CD8-positive, alpha-beta memory T cell (primary cell): ENCODE data around the gene SIN3A. TPM values are rescaled to one million over a fixed set of nuclear protein-coding genes. Genes with fewer than 3 reads are reported as not detected.
A peak's percentile ranks its signal among the peaks of the same experiment; 100 is the strongest.

Experiments used
- CTCF ChIA-PET: fragments of 350-600 bp; sonication (Branson Sonifier 250); formaldehyde crosslinking; loops from one replicate; lab custom pipeline; 2021; ENCODE audit warnings: antibody characterized with exemption; lab: Charles Lee
- POLR2A ChIA-PET: fragments of 350-600 bp; sonication (Branson Sonifier 250); formaldehyde crosslinking; loops from one replicate; lab custom pipeline; 2021; ENCODE audit warnings: antibody characterized with exemption; lab: Charles Lee
- DNase-seq, 5 donors: peaks; one replicate each; pipeline versions ENCODE4 v3.0.0 to v3.0.0-alpha.2; 2020 to 2022; ENCODE audit warnings: mixed read lengths in 1 of 5
- H3K27ac ChIP-seq: one replicate; pipeline ENCODE4 v1.7.0; 2013; ENCODE audit warnings: low read depth, mild to moderate bottlenecking, low read length, moderate library complexity
- H3K27me3 ChIP-seq: 2 replicates; pipeline ENCODE4 v1.7.0; 2013; ENCODE audit warnings: low read length, mild to moderate bottlenecking; ENCODE audit not compliant: insufficient read depth, poor library complexity, severe bottlenecking
- H3K36me3 ChIP-seq: 2 replicates; pipeline ENCODE4 v1.7.0; 2013; ENCODE audit warnings: mild to moderate bottlenecking, low read length, moderate library complexity; ENCODE audit not compliant: insufficient read depth
- H3K4me1 ChIP-seq: 2 replicates; pipeline ENCODE4 v1.7.0; 2013; ENCODE audit warnings: mild to moderate bottlenecking, low read length, moderate library complexity; ENCODE audit not compliant: insufficient read depth
- H3K4me3 ChIP-seq: 2 replicates; pipeline ENCODE4 v1.7.0; 2013; ENCODE audit warnings: mild to moderate bottlenecking, low read length
- H3K9me3 ChIP-seq: 2 replicates; pipeline ENCODE4 v1.7.0; 2013; ENCODE audit warnings: mild to moderate bottlenecking, low read length
- H3K27ac Mint-ChIP-seq, 8 donors: one replicate each; pipeline ENCODE4 v1.8.0; 2020 to 2021; ENCODE audit warnings: mixed read lengths in 8 of 8, mild to moderate bottlenecking in 6 of 8, inconsistent platforms in 3 of 8, moderate library complexity in 3 of 8
- H3K27me3 Mint-ChIP-seq, 2 donors: one replicate each; pipeline ENCODE4 v1.8.0; 2020 to 2021; ENCODE audit warnings: mixed read lengths in 2 of 2, mild to moderate bottlenecking in 1 of 2, moderate library complexity in 1 of 2
- H3K36me3 Mint-ChIP-seq, 3 donors: one replicate each; pipeline ENCODE4 v1.8.0; 2020 to 2021; ENCODE audit warnings: mixed read lengths in 3 of 3, inconsistent platforms in 1 of 3, mild to moderate bottlenecking in 1 of 3
- H3K4me1 Mint-ChIP-seq, 3 donors: one replicate each; pipeline ENCODE4 v1.8.0; 2020 to 2021; ENCODE audit warnings: mixed read lengths in 3 of 3, inconsistent platforms in 1 of 3, mild to moderate bottlenecking in 1 of 3
- H3K4me3 Mint-ChIP-seq, 7 donors: one replicate each; pipeline ENCODE4 v1.8.0; 2020 to 2021; ENCODE audit warnings: mixed read lengths in 7 of 7, mild to moderate bottlenecking in 6 of 7, moderate library complexity in 4 of 7, inconsistent platforms in 2 of 7
- H3K9me3 Mint-ChIP-seq, 5 donors: one replicate each; pipeline ENCODE4 v1.8.0; 2020 to 2022; ENCODE audit warnings: mixed read lengths in 5 of 5, mild to moderate bottlenecking in 3 of 5, moderate library complexity in 2 of 5, inconsistent platforms in 1 of 5
- polyA plus RNA-seq: library from polyadenylated mRNA; unstranded; fragments of 300-500 nt; fragmentation: Illumina TruSeq; gene quantifications from one replicate; pipeline ENCODE4 v1.2.3, GENCODE V29; 2021
- total RNA-seq, 2 experiments: library from RNA; stranded (reverse); gene quantifications; one replicate each; pipeline ENCODE4 v1.2.3, GENCODE V29; 2021

SIN3A gene
- total and polyA plus RNA-seq, 3 experiments from 2014 or later, result 16.0 to 89.0 (median 82.8) TPM

DNA sequence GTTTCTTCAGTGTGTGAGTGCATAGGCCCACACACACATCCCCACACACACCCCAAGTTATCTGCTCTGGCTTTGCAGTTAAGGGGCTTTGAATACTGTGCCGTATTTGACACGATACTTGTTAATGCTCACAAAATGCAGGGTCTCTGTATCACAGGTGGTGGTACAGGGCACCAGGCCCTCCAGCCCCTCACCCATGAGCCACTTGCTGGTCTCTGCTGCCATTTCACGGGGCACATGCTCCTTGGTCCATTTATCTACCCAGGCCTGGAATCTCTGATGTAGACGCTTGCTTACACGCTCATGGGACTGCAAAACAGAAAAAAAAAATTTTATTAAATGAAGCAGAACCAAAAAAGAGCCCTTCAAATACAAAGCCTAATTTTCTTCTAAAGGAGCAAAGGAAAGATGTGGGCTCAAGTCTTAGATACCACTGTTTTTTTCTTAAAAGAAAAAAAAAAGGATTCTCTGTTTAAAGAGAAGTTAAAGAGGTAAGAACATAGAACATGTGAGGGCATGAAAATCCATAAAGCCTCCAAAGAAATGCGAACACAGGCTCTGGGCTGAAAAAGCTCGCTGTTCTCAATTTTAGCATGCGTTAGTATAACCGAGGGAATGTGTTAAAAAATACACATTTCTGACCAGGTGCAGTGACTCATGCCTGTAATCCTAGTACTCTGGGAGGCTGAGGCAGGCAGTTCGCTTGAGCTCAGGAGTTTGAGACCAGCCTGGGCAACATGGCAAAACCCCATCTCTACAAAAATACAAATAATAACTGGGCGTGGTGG is 79.4 kb downstream of the SIN3A start:
- Mint-ChIP-seq H3K9me3 (no peaks in the 10 kb centered on the region), H3K4me1 (peaks cover 19 to 32% (median 20%) of the 10 kb centered on the region in 3 donors), H3K4me3 (peak overlapping the region in 1 of 7 donors; percentile 51), H3K27ac (peak overlapping the region in 4 of 8 donors; percentile 14 to 83 (median 47)), H3K36me3 (peaks cover 0 to 74% (median 12%) of the 10 kb centered on the region in 3 donors), H3K27me3 (no peaks in the 10 kb centered on the region)
- H3K9me3 ChIP-seq, result no peaks in the 10 kb centered on the region
- H3K4me3 ChIP-seq, result no peak overlapping the region
- no peak for DNase-seq
- peaks cover 50% of the 10 kb centered on the region for H3K36me3 ChIP-seq
- ChIA-PET POLR2A (no interaction called here), CTCF (no interaction called here)
- no peak overlapping the region for H3K27ac ChIP-seq
- no peaks in the 10 kb centered on the region for H3K27me3 ChIP-seq
- H3K4me1 ChIP-seq, result peaks cover 16% of the 10 kb centered on the region

DNA sequence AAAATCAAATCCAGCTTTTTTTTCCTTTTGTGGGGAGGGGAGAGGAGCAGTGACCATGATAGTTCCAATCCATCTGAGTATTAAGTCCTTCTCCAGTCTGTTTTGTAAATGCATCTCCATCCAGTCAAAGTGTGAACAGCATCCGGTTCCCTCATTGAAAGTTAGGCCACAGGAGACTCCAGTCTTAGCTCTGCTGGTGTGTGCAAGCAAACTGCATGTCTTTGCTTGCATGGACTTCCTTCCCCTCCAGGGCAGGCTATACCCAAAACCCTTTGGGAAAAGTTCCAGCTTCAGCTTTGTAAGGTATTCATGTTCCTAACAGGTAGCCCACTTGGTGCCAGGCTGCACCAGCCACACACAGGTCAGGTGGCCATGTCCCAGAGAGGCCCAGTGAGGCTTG is 80.0 kb downstream of the SIN3A start:
- no peak overlapping the region for H3K4me3 ChIP-seq
- POLR2A ChIA-PET, result no interaction called here
- no peak for DNase-seq
- H3K4me1 ChIP-seq, result peaks cover 16% of the 10 kb centered on the region
- no peak overlapping the region for H3K27ac ChIP-seq
- H3K36me3 Mint-ChIP-seq, result peaks cover 0 to 73% (median 11%) of the 10 kb centered on the region in 3 donors
- peaks cover 23 to 36% (median 25%) of the 10 kb centered on the region in 3 donors for H3K4me1 Mint-ChIP-seq
- H3K36me3 ChIP-seq, result peaks cover 52% of the 10 kb centered on the region
- peak overlapping the region in 1 of 7 donors; percentile 51 for H3K4me3 Mint-ChIP-seq
- H3K9me3 Mint-ChIP-seq, result no peaks in the 10 kb centered on the region
- no peaks in the 10 kb centered on the region for H3K27me3 ChIP-seq
- H3K9me3 ChIP-seq, result no peaks in the 10 kb centered on the region
- CTCF ChIA-PET, result no interaction called here
- H3K27me3 Mint-ChIP-seq, result no peaks in the 10 kb centered on the region
- peak overlapping the region in 4 of 8 donors; percentile 14 to 79 (median 57) for H3K27ac Mint-ChIP-seq

DNA sequence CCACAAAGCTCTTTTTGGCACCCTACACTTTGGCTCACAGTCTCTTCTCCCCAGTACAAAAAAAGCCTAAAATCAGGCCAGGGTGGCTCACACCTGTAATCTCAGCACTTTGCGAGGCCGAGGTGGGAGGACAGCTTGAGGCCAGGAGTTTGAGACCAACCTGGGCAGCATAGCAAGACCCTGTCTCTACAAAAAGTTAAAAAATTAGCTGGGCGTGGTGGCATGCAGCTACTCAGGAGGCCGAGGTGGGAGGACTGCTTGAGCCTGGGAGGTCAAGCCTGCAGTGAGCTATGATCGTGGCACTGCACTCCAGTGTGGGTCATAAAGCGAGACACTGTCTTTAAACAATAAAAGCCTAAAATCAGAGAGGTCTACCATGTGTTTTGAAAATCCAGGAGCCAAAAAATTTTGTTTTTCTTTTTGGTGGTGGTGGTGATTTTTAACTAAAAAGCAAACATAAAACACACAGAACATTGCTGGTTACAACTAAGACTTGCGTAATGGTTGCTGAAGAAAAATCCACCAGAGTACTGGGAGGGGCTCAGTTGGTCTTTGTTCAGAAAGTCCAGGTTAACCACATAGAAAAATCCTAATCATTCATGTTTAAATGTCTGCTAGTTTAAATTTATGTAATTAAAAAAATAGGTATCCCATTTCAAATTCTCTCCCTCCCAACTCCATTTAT is 81.5 kb downstream of the SIN3A start:
- H3K27ac ChIP-seq, result no peak overlapping the region
- Mint-ChIP-seq H3K36me3 (peaks cover under 1 to 67% (median 10%) of the 10 kb centered on the region in 3 donors), H3K9me3 (no peaks in the 10 kb centered on the region), H3K27me3 (no peaks in the 10 kb centered on the region), H3K27ac (peak overlapping the region in 7 of 8 donors; percentile 94 to 99 (median 95)), H3K4me1 (peaks cover 23 to 35% (median 25%) of the 10 kb centered on the region in 3 donors), H3K4me3 (peak overlapping the region in 6 of 7 donors; percentile 88 to 97 (median 92))
- no peak for DNase-seq
- H3K9me3 ChIP-seq, result no peaks in the 10 kb centered on the region
- no peaks in the 10 kb centered on the region for H3K27me3 ChIP-seq
- POLR2A ChIA-PET, result interaction anchor here (1.4 to 4.5 kb wide), 4 partner anchors 21 to 270 kb away, joined by 3 to 106 read pairs (median 46); partner anchors contain the start of genes IMP3, NEIL1 and SIN3A
- peaks cover 53% of the 10 kb centered on the region for H3K36me3 ChIP-seq
- H3K4me1 ChIP-seq, result peaks cover 16% of the 10 kb centered on the region
- CTCF ChIA-PET, result interaction anchor here (3.4 to 4.5 kb wide), 2 partner anchors 84 to 271 kb away, joined by 39 to 52 read pairs; partner anchors contain the start of genes IMP3 and SIN3A
- no peak overlapping the region for H3K4me3 ChIP-seq

DNA sequence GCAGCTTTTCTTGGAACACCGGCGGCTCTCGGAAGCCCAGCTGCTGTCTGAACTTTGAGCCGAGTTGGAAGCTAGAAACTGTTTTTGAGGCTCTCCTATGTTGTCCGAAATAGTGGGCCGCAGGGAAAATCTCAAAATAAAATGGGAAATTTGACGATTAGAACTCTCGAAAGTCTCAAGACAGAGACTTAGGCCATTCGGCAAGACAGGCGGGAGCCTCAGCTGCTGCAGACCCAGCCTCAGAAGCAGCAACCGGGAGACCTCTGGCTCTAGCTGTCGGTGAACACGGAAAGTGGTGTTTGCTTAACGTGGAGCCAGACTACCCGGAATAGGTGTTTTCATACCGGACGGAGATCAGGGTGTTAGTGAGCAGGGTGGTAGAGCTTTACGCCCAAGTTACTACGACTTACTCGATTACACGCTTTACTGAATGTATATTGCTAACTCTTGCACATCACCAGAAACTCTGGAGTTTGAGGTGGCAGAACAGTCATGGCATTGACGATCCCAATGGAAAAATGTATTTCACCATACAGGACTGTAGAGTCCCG is 82.7 kb downstream of the SIN3A start:
- Mint-ChIP-seq H3K4me1 (peaks cover 25 to 28% (median 25%) of the 10 kb centered on the region in 3 donors), H3K4me3 (peak overlapping the region; percentile 88 to 97 (median 92)), H3K27me3 (no peaks in the 10 kb centered on the region), H3K9me3 (no peaks in the 10 kb centered on the region), H3K27ac (peak overlapping the region; percentile 94 to 99 (median 96)), H3K36me3 (peaks cover 4 to 65% (median 6%) of the 10 kb centered on the region in 3 donors)
- Histone ChIP-seq H3K27ac (peak overlapping the region; percentile 97), H3K9me3 (no peaks in the 10 kb centered on the region), H3K4me1 (peaks cover 16% of the 10 kb centered on the region), H3K36me3 (peaks cover 54% of the 10 kb centered on the region), H3K4me3 (peak overlapping the region; percentile 88), H3K27me3 (no peaks in the 10 kb centered on the region)
- no peak for DNase-seq
- ChIA-PET CTCF (interaction anchor here (0.9 to 4.5 kb wide), 21 partner anchors 11 to 433 kb away, joined by 3 to 52 read pairs (median 6); partner anchors contain the start of genes IMP3, NEIL1, SIN3A and SNUPN), POLR2A (interaction anchor here (0.6 to 4.5 kb wide), 10 partner anchors 10 to 279 kb away, joined by 3 to 106 read pairs (median 11); partner anchors contain the start of genes IMP3, NEIL1, PTPN9 and SIN3A)

DNA sequence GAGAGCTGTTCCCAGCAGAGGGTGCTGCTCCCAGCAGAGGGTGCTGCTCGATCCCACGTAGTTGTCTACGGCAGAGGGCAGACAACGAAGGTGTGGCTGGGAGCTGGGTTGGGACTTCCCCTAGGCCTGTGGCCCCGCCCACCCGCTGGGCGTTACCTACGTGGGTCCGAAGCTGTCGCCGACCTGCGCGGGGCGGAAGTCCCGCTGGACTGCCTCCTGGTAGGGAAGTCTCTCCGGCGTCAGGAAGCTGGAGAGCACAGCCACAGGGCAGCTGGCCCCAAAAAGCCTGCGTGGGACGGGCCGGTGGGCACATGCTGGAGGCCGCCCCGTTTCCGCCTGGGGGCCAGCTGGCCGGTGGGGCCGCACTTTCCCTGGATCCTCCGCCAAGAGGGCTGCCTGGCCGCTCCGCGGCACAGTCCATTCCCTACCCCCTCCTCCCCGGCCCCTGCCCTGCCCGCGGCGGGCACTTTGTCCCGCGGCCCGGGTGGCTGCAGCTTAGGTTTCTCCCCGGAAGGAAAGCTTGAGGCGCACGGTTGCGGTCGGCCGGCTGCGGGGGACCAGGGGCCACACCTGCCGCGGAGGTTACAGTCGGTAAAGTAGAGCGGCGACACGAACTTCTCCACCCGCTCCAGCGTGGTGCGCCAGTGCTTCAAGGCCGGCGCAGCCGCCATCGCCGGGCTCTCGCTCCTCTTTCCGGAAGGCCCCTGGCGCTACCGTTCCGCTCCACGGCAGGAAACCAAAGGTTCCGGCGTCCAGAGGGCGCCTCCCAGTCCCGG is 83.4 kb downstream of the SIN3A start, which contains the start of gene MAN2C1:
TSS of gene MAN2C1 (minus strand) at position 695 of the 776 bp plus-strand sequence. CDS start at position 671, 24 bp downstream.
- peak; percentile 85 to 94 (median 87) for DNase-seq
- peaks cover 51% of the 10 kb centered on the region for H3K36me3 ChIP-seq
- POLR2A ChIA-PET, result interaction anchor here (0.6 to 4.5 kb wide), 11 partner anchors 10 to 475 kb away, joined by 3 to 106 read pairs (median 9); partner anchors contain the start of genes IMP3, NEIL1, PTPN9 and SIN3A

DNA sequence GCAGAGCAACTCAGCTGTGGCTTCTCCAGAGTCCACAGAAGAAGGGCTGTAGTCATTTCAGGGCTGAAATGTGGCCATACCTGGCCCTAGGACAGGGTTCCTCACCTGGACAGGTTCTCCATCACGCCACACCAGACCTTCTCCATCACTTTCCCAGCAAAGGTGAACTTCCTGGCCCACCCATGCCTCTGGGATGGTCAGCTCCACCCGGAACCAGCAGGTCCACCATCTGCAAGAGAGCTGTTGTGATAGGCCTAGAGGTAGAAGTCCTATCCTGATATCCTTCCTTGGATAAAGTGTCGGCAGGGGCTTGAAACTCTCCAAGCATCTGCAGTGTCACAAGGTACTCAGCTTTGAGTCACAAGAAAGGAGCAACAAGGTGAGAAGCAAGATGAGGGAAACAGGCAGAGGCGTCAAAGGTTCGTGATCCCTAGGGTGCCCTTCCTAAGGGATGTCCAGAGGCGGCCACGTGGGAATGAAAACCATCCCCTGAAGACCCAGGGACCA is 84.0 kb downstream of the SIN3A start:
- H3K4me1 Mint-ChIP-seq, result peaks cover 24 to 28% (median 25%) of the 10 kb centered on the region in 3 donors

More for the DNA sequence above, 83.4 kb downstream of the SIN3A start, which contains the start of gene MAN2C1:
- Mint-ChIP-seq H3K27me3 (no peaks in the 10 kb centered on the region), H3K27ac (peak within 1 kb of the TSS; percentile 94 to 99 (median 96)), H3K4me1 (peaks cover 24 to 28% (median 25%) of the 10 kb centered on the region in 3 donors), H3K4me3 (peak within 1 kb of the TSS; percentile 88 to 97 (median 92)), H3K36me3 (peaks cover 4 to 64% (median 6%) of the 10 kb centered on the region in 3 donors), H3K9me3 (no peaks in the 10 kb centered on the region)
- Histone ChIP-seq H3K4me3 (peak within 1 kb of the TSS; percentile 88), H3K9me3 (no peaks in the 10 kb centered on the region), H3K4me1 (peaks cover 16% of the 10 kb centered on the region), H3K27me3 (no peaks in the 10 kb centered on the region), H3K27ac (peak within 1 kb of the TSS; percentile 97)
- CTCF ChIA-PET, result interaction anchor here (0.8 to 4.5 kb wide), 32 partner anchors 8 to 433 kb away, joined by 3 to 52 read pairs (median 5); partner anchors contain the start of genes COMMD4, IMP3, NEIL1 and SIN3A

More for the DNA sequence above, 84.0 kb downstream of the SIN3A start:
- peak overlapping the region; percentile 88 to 97 (median 92) for H3K4me3 Mint-ChIP-seq
- no peaks in the 10 kb centered on the region for H3K27me3 Mint-ChIP-seq
- H3K27me3 ChIP-seq, result no peaks in the 10 kb centered on the region
- H3K4me3 ChIP-seq, result peak overlapping the region; percentile 88
- POLR2A ChIA-PET, result interaction anchor here (0.8 to 4.5 kb wide), 8 partner anchors 13 to 476 kb away, joined by 3 to 106 read pairs (median 15); partner anchors contain the start of genes IMP3, NEIL1, PTPN9 and SIN3A
- H3K4me1 ChIP-seq, result peaks cover 16% of the 10 kb centered on the region
- peak overlapping the region; percentile 97 for H3K27ac ChIP-seq
- peaks cover 4 to 65% (median 4%) of the 10 kb centered on the region in 3 donors for H3K36me3 Mint-ChIP-seq
- no peaks in the 10 kb centered on the region for H3K9me3 Mint-ChIP-seq
- CTCF ChIA-PET, result interaction anchor here (0.8 to 4.5 kb wide), 29 partner anchors 9 to 434 kb away, joined by 3 to 52 read pairs (median 6); partner anchors contain the start of genes COMMD4, IMP3, NEIL1 and SIN3A
- no peak for DNase-seq
- peak overlapping the region; percentile 93 to 99 (median 96) for H3K27ac Mint-ChIP-seq
- no peaks in the 10 kb centered on the region for H3K9me3 ChIP-seq
- peaks cover 46% of the 10 kb centered on the region for H3K36me3 ChIP-seq
